Dermis microvascular lymphatic vessel endothelial cell (primary cell): Measurements from ENCODE around the gene CDK19. TPM values are rescaled to one million over a fixed set of nuclear protein-coding genes. Genes with fewer than 3 reads are reported as not detected.
"Not testable (repeated sequence)": the region's sequence is repeated elsewhere in the genome, so short reads cannot be mapped to it uniquely, and the experiment has no call there.

ENCODE experiments used
- DNase-seq, 2 donors: peaks; one replicate each; pipeline versions ENCODE4 v3.0.0 to v3.0.0-alpha.2; 2010; ENCODE audit warnings: low read depth in 2 of 2
- total RNA-seq: library from RNA; depleted of rRNA; stranded (reverse); fragments of >200 nt; gene quantifications from 2 replicates; pipeline ENCODE4 v1.2.1, GENCODE V29; 2014

Gene CDK19
- total RNA-seq, 1 donor from 2014 or later = 6.8 TPM

GRCh38 chr6:110757926-110758325 is 57.3 kb downstream of the CDK19 start:
- no peak for DNase-seq

DNA sequence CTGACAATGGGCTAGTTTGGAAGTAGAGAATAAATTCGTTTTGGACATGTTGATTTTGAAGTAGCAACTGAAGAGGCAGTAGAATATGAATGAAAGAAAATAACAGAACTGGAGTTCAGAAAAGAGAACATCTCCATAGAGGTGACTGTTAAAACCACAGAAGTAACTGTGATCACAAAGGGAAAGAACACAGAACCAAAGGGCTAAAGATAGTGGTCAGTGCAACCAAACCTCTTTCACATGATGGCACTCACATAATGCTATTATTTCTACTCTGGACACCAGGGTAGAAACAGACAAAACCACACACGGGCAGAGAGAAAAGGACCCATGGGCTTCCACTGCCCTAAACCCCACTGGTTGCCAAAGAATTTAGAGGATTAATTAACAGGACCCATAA is 58.5 kb downstream of the CDK19 start:
- no peak for DNase-seq

DNA sequence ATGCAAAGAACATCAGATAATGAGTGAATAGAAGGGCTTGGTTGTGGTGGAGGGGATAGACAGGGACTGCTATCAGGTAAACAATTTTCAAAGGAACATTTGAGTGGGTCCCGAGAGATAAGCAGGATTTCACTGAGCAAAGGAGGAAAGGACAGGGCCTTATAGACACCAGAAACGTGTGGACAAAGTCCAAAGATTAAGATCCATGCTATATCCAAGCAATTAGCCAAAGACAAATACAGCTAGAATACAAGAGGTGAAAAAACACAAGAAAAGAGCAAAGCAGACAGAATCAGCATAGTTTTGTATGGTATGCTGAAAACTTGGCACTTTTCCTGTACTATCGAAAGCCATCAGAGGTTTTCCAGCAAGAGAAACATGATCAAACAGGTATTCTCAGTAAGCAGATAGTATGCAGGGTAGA is 59.8 kb downstream of the CDK19 start:
- DNase-seq = no peak

- not testable (repeated sequence) for DNase-seq
Measured at GRCh38 chr6:110753936-110754668, 61.2 kb downstream of the CDK19 start.

- no peak for DNase-seq
Measured at GRCh38 chr6:110748453-110748852, 66.8 kb downstream of the CDK19 start.

DNA sequence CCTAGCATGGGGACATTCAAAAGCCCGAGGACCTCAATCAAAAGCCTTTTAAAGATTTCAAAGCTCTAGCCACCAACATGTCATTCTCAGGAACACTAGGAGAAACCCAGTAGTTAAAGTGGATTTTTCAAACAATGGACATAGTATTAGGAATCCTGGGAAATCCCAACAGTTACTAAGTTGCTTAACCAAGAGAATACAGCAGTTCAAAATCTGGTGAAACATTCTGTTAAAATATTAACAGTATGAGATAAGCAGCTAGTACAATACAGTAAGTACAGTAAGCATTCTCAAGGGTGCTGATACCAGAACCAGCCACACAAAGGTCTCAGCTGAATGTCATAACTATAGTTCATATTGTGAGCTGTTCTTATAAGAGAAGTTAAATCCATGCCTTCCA is 68.6 kb downstream of the CDK19 start:
- DNase-seq = no peak

GRCh38 chr6:110744991-110745390 is 70.3 kb downstream of the CDK19 start:
- no peak for DNase-seq

GRCh38 chr6:110742552-110742951 is 72.7 kb downstream of the CDK19 start:
- not testable (repeated sequence) for DNase-seq

- no peak for DNase-seq
Measured at GRCh38 chr6:110741517-110741916, 73.8 kb downstream of the CDK19 start.

DNA sequence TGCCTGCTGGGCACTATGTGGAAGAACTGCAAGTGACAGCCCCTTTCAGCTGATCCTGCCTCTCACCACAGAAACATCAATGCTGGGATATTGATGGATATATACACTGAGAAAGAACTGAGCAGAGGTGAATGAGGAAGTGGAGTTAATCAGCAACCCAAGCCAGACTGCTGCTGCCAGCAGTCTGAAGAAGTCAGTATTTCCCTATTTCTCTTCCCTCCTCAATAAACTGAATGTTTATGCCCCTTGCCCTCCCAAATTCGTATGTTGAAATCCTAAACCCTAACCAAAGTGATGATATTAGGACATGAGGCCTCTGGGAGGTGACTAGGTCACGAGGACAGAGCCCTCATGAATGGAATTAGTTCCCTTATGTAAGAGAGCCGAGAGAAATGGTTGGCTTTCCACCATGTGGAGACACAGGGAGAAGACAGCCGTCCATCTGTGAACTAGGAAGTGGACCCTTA is 76.3 kb downstream of the CDK19 start:
- no peak for DNase-seq

DNA sequence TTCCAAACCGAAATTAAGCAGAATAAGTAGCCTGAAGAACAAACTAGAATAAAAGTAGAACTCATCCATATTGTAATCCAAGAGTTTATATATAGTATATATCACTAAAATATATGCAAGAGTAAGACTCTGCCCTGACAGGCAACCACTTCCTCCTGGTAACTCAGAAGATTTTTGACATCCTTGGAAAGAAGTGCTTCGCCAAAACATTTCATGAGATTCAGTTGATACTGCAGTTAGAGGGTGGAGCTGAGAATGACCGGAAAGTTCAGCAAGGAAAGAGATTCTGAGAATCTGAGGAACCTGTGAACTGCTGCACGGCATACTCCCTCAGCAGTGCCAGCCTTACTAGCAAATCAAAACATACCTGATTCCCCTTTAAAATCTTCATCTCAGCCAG is 79.6 kb downstream of the CDK19 start:
- no peak for DNase-seq

GRCh38 chr6:110731898-110732297 is 83.4 kb downstream of the CDK19 start:
- no peak for DNase-seq

DNA sequence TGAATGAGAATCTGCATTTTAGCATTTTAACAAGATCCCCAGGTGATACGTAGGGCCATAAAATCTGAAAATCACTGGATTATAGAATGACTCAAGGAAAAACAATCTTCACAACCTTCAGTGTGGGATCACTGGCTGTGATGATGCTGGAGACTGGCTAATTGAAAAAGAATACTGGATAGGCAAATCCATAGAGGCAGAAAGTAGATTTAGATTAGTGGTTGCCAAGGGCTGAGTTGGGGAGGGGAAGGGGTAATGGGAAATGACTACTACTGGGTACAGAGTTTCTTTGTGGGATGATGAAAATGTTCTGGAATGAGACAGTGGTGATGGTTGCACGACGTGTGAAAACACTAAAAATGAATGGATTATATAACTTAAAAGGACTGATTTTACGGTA is 84.1 kb downstream of the CDK19 start:
- no peak for DNase-seq

DNA sequence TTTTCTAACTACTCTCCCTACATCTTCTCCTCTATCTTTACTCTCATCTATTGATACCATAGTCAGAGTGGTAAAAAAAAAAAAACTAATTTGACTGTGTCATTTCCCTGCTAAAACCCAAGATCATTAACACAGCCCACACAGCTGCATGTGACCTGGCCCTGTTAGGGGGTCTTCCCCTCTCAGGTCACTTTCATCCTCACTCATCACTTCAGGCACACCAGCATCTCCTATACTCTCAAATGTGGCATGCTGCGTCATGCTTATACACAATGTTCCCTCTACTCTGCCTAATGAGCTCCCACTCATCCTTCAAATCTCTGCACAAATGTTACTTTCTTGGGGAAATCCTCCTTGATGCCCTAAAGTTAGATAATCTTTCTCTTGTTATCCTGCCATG is 86.8 kb downstream of the CDK19 start:
- DNase-seq = no peak

- no peak for DNase-seq
Measured at GRCh38 chr6:110723017-110723416, 92.3 kb downstream of the CDK19 start.

- no peak for DNase-seq
Measured at GRCh38 chr6:110720066-110720465, 95.2 kb downstream of the CDK19 start.

DNA sequence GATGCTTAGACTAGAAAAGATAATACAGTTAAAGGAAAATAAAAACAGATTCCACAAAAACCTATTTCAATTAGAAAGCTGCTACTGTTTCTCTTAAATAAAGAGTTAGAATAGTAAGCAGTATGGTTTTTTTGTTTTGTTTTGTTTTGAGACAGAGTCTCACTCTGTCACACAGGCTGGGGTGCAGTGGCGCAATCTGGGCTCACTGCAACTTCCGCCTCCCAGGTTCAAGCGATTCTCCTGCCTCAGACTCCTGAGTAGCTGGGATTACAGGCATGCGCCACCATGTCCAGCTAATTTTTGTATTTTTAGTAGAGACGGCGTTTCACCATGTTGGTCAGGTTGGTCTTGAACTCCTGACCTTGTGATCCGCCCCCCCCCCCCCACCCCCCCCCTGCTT is 95.7 kb downstream of the CDK19 start:
- DNase-seq = not testable (repeated sequence)

GRCh38 chr6:110714143-110714542 is 101.1 kb downstream of the CDK19 start:
- DNase-seq = no peak

DNA sequence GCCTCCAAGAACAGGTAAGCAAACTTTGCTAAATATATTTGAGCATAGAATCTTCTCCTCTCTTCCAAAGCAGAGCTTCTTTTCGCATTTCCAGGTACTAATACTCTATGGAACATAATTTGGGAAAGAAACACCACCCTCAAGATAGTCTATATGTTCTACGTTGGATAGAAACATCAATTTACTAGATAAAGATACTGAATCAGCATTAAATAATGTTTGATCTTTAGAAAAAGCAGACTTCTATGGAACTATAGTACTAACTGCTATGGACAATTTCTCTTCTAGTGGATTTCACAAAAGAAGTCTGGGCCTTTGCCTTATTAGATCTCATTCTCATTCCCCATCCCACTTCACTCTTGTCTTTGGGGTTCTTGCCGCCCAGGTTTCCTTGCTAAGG is 103.0 kb downstream of the CDK19 start:
- no peak for DNase-seq

- DNase-seq = no peak
Measured at GRCh38 chr6:110710115-110710514, 105.2 kb downstream of the CDK19 start.

DNA sequence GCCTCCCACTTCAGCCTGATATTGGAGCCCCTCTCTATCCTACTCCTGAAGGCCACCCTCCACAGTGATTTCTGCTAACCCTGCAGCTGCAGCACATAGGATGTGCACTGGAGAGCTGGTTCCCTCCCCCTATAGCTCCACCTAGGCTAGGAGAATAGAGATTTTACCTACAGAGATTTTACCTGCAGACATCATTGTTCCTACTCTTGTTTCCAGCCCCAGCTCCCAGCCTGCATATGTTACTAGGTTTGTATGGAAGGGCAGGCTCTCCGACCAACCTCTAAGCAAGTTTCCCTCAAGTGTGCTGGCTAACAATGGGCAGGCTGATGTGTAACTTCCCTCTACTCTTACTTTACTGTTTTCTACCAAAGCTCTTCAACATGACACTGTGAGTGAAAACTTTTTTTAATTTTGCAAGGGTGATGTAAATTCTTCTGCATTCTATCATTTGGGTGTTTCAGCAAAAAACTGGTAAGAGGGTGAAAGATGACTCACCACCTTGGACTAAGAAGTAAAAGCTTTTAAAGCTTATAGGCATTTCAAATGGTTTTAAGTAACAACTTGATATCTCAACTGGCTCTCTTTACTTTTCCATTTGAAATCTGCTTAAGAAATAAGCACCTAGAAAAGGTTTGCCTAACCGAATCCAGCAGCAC is 106.8 kb downstream of the CDK19 start:
- no peak for DNase-seq

- no peak for DNase-seq
Measured at GRCh38 chr6:110705543-110705942, 109.7 kb downstream of the CDK19 start.

GRCh38 chr6:110703906-110704594 is 111.2 kb downstream of the CDK19 start:
- no peak for DNase-seq
